Upper lobe of right lung (tissue), 1 donor: ENCODE data around the gene TFDP1. TPM values are rescaled to one million over a fixed set of nuclear protein-coding genes. Genes with fewer than 3 reads are reported as not detected.

Source experiments
- ATAC-seq: fragments of 200-7000 bp; cut with Tn5 transposase; one replicate; pipeline ENCODE4 v1.9.1; 2020; ENCODE audit warnings: mild to moderate bottlenecking, moderate library complexity
- DNase-seq: peaks from one replicate; pipeline ENCODE4 v3.0.0-alpha.2; 2020
- H3K27ac ChIP-seq: fragments of 200-600 bp; one replicate; pipeline ENCODE4 v1.8.0; 2022
- H3K27me3 ChIP-seq: fragments of 200-600 bp; one replicate; pipeline ENCODE4 v1.8.0; 2022; ENCODE audit warnings: mild to moderate bottlenecking
- H3K36me3 ChIP-seq: fragments of 200-600 bp; one replicate; pipeline ENCODE4 v1.8.0; 2022
- H3K4me1 ChIP-seq: fragments of 200-600 bp; one replicate; pipeline ENCODE4 v1.8.0; 2022
- H3K4me3 ChIP-seq: fragments of 200-600 bp; one replicate; pipeline ENCODE4 v1.8.0; 2022; ENCODE audit warnings: mild to moderate bottlenecking
- H3K9me3 ChIP-seq: fragments of 200-600 bp; one replicate; pipeline ENCODE4 v1.8.0; 2022
- CTCF ChIP-seq: fragments of 200-600 bp; IDR thresholded peaks from one replicate; pipeline ENCODE4 v1.8.0; 2022; ENCODE audit warnings: antibody characterized with exemption
- intact Hi-C: fragments of 100-400 bp; cut with DNase I; formaldehyde crosslinking; loops from one replicate; pipeline ENCODE4 v1.11.0; 2022
- total RNA-seq: library from RNA; stranded (reverse); fragmentation: NEBNext Ultra II Directional; extraction: Animal tissue kit (Norgen Biotek cat#: 25700); gene quantifications from one replicate; pipeline ENCODE4 v1.2.1, GENCODE V29; 2021
- donor health status: DM: no; HTN: yes; CAD: no; lungs with severe emphysema.

Gene TFDP1
- total RNA-seq, 1 donor from 2014 or later = 42.3 TPM

GRCh38 chr13:113631341-113632095 lies 47.0 kb downstream of the TFDP1 start:
- no peak overlapping the region for H3K4me3 ChIP-seq
- H3K27me3 ChIP-seq = no peaks in the 10 kb centered on the region
- TF ChIP-seq CTCF = no peak
- ATAC-seq = no peak
- H3K9me3 ChIP-seq = no peaks in the 10 kb centered on the region
- DNase-seq = peak; percentile 58
- peaks cover 39% of the 10 kb centered on the region for H3K36me3 ChIP-seq
- no peaks in the 10 kb centered on the region for H3K4me1 ChIP-seq
- H3K27ac ChIP-seq = no peak overlapping the region
- intact Hi-C loops = no loop called here

GRCh38 chr13:113632706-113633484 lies 48.3 kb downstream of the TFDP1 start:
- H3K9me3 ChIP-seq = no peaks in the 10 kb centered on the region
- intact Hi-C loops = no loop called here
- H3K27me3 ChIP-seq = no peaks in the 10 kb centered on the region
- no peak for TF ChIP-seq CTCF
- ATAC-seq (no peak), DNase-seq (peak; percentile 27)
- H3K36me3 ChIP-seq = peaks cover 52% of the 10 kb centered on the region
- H3K4me1 ChIP-seq = no peaks in the 10 kb centered on the region
- H3K27ac ChIP-seq = no peak overlapping the region
- H3K4me3 ChIP-seq = no peak overlapping the region

DNA sequence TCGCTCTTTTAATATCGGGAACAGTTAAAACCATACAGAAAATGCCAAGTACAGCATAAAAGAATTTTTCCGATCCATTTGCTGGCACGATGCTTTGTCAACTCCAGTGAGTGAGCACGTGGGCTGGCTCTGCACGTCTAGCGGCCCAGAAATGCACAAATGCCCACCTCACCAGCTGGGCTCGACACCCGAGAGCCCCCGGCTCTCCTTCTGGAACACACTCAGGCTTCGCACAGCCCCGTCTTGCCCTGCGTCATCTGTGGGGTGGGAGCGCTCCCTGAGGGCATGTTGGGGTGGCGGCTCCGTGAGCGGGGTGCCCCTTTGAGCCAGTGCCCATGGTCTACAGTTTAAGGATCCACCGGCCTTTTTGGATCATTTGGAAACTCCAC lies 48.9 kb downstream of the TFDP1 start:
- peaks cover 53% of the 10 kb centered on the region for H3K36me3 ChIP-seq
- DNase-seq = peak; percentile 35

GRCh38 chr13:113634279-113635047 lies 49.9 kb downstream of the TFDP1 start:
- Histone ChIP-seq H3K9me3 (no peaks in the 10 kb centered on the region), H3K36me3 (peaks cover 62% of the 10 kb centered on the region), H3K4me1 (no peaks in the 10 kb centered on the region), H3K27me3 (no peaks in the 10 kb centered on the region), H3K4me3 (no peak overlapping the region), H3K27ac (no peak overlapping the region)
- TF ChIP-seq CTCF = no peak
- intact Hi-C loops = no loop called here
- DNase-seq = no peak
- ATAC-seq = no peak

More for the DNA sequence above, 48.9 kb downstream of the TFDP1 start:
- intact Hi-C loops = no loop called here
- no peaks in the 10 kb centered on the region for H3K9me3 ChIP-seq
- no peaks in the 10 kb centered on the region for H3K4me1 ChIP-seq
- no peak overlapping the region for H3K27ac ChIP-seq
- ATAC-seq = no peak
- no peak for TF ChIP-seq CTCF
- no peak overlapping the region for H3K4me3 ChIP-seq
- no peaks in the 10 kb centered on the region for H3K27me3 ChIP-seq

- Histone ChIP-seq H3K9me3 (no peaks in the 10 kb centered on the region), H3K4me3 (no peak overlapping the region), H3K27me3 (no peaks in the 10 kb centered on the region), H3K36me3 (peaks cover 67% of the 10 kb centered on the region), H3K27ac (no peak overlapping the region), H3K4me1 (no peaks in the 10 kb centered on the region)
- ATAC-seq = no peak
- TF ChIP-seq CTCF = no peak
- intact Hi-C loops = no loop called here
- peak; percentile 37 for DNase-seq
Measured at GRCh38 chr13:113635048-113635420, 50.5 kb downstream of the TFDP1 start.
